Heart right ventricle (tissue), 16 donors: Measurements from ENCODE around the gene TANC2. TPM values are rescaled to one million over a fixed set of nuclear protein-coding genes. Genes with fewer than 3 reads are reported as not detected.

Experiments
- ATAC-seq, 8 donors: fragments of 200-7000 bp; cut with Tn5 transposase; one replicate each; pipeline ENCODE4 v1.9.1; 2020; ENCODE audit warnings: mild to moderate bottlenecking in 8 of 8, moderate library complexity in 8 of 8, moderate number of reproducible peaks in 1 of 8
- DNase-seq, 2 donors: peaks; one replicate each; pipeline ENCODE4 v3.0.0-alpha.2; 2020
- H3K27ac ChIP-seq, 10 donors: fragments of 200-600 bp; sonication (generic) in 2 of 10; one replicate each; pipeline versions ENCODE4 v1.5.0 to v1.8.0; 2020 to 2022; ENCODE audit warnings: mild to moderate bottlenecking in 3 of 10
- H3K27me3 ChIP-seq, 7 donors: fragments of 200-600 bp; one replicate each; pipeline ENCODE4 v1.8.0; 2021 to 2022; ENCODE audit warnings: mild to moderate bottlenecking in 2 of 7
- H3K36me3 ChIP-seq, 9 donors: fragments of 200-600 bp; sonication (generic) in 1 of 9; one replicate each; pipeline versions ENCODE4 v1.5.0 to v1.8.0; 2020 to 2022; ENCODE audit warnings: mild to moderate bottlenecking in 2 of 9
- H3K4me1 ChIP-seq, 9 donors: fragments of 200-600 bp; sonication (generic) in 1 of 9; one replicate each; pipeline versions ENCODE4 v1.5.0 to v1.8.0; 2020 to 2022; ENCODE audit warnings: mild to moderate bottlenecking in 4 of 9
- H3K4me3 ChIP-seq, 10 donors: fragments of 200-600 bp; sonication (generic) in 2 of 10; one replicate each; pipeline versions ENCODE4 v1.5.0 to v1.8.0; 2020 to 2022; ENCODE audit warnings: mild to moderate bottlenecking in 7 of 10, moderate library complexity in 2 of 10
- H3K9me3 ChIP-seq, 11 donors: fragments of 200-600 bp in 10 of 11; sonication (generic) in 2 of 11; one replicate each; pipeline versions ENCODE4 v1.5.0 to v1.8.0; 2013 to 2022; ENCODE audit warnings: mild to moderate bottlenecking in 2 of 11, control low read depth in 1 of 11, moderate library complexity in 1 of 11
- CTCF ChIP-seq, 9 donors: fragments of 200-600 bp; sonication (generic) in 2 of 9; IDR thresholded peaks; one replicate each; pipeline versions ENCODE4 v1.5.0 to v1.8.0; 2021 to 2022; ENCODE audit warnings: antibody characterized with exemption in 9 of 9, mild to moderate bottlenecking in 5 of 9, moderate library complexity in 1 of 9
- WGBS, 2 donors: extraction: QIAGEN DNeasy Blood & Tissue Kit; methylation state at CpG; one replicate each; pipeline ENCODE4 v1.1.7; 2013; ENCODE audit warnings: inconsistent platforms in 1 of 2; 5-methylcytosine and 5-hydroxymethylcytosine counted together
- intact Hi-C, 10 donors: fragments of 100-400 bp; cut with DNase I; formaldehyde crosslinking; loops; one replicate each; pipeline versions ENCODE4 v1.11.1 to v1.14.2; 2022
- polyA plus RNA-seq, 2 donors: library from polyadenylated mRNA; stranded (reverse); fragments of 200-250 nt; gene quantifications; one replicate each; pipeline ENCODE4 v1.2.3, GENCODE V29; 2013
- total RNA-seq, 10 donors: library from RNA; stranded (reverse); fragmentation: NEBNext Ultra II Directional in 3 of 10; extraction: Animal tissue kit (Norgen Biotek cat#: 25700) in 3 of 10; gene quantifications; one replicate each; pipeline versions ENCODE4 v1.2.1 to v1.2.4, GENCODE V29; 2021 to 2023
- donor health status: Arrhythmogenic right ventricular cardiomyopathy.
- donor health status: ischemic (EF 13 %, LVEDD 7.1; RV severe dilation, severe dysfunction).
- donor health status: healthy with polysubstance abuse.
- donor health status: DM: no; HTN: yes; CAD: no.
- donor health status: DM: no; HTN: no; CAD: no.
- donor health status: ischemic (EF 25% LVEDD 6.9; RV normal size, moderate dysfunction).
- donor health status: ischemic (EF 25% LVEDD 5.7; RV mildly dilated, moderate dysfunction).
- donor health status: healthy.
- donor health status: DM: yes; HTN: yes; CAD: no.
- donor health status: Ischemic cardiomyopathy.
- donor health status: ischemic (EF 35%, LVEDD 5.7; RV mildly dilated, moderate dysfunction).
- donor health status: nonischemic (EF 11% LVEDD 7.7; RV severe dilation, severe dysfunction).
- donor health status: DM: yes; HTN: yes; CAD: no.
- donor health status: PGD.
- donor health status: ischemic (EF 29% LVEDD 5.4; RV normal size, mild dysfunction).
- donor health status: nonischemic (EF 23%, LVEDD 6.1; RV moderate dilation, normal function).

TANC2 gene
- total and polyA plus RNA-seq, 12 donors, result 1.3 to 19.4 (median 8.4) TPM

GRCh38 chr17:62921817-62922216, 44.2 kb upstream of the TANC2 start:
- Histone ChIP-seq H3K9me3 (no peaks in the 10 kb centered on the region), H3K4me1 (peaks cover 0 to 17% (median 12%) of the 10 kb centered on the region in 9 donors), H3K36me3 (no peaks in the 10 kb centered on the region), H3K4me3 (no peak overlapping the region), H3K27ac (no peak overlapping the region), H3K27me3 (no peaks in the 10 kb centered on the region)
- WGBS, 2 donors, result 94 to 96% methylated on average over 8 of the region's 8 CpGs
- DNase-seq (no peak), ATAC-seq (no peak)
- intact Hi-C loops, result loop anchor here in 1 of 10 donors (10.0 kb wide), 1 partner anchor 57 kb away; no protein-coding TSS in a partner anchor
- no peak for TF ChIP-seq CTCF (IDR thresholded peaks at IDR 0.05)

DNA sequence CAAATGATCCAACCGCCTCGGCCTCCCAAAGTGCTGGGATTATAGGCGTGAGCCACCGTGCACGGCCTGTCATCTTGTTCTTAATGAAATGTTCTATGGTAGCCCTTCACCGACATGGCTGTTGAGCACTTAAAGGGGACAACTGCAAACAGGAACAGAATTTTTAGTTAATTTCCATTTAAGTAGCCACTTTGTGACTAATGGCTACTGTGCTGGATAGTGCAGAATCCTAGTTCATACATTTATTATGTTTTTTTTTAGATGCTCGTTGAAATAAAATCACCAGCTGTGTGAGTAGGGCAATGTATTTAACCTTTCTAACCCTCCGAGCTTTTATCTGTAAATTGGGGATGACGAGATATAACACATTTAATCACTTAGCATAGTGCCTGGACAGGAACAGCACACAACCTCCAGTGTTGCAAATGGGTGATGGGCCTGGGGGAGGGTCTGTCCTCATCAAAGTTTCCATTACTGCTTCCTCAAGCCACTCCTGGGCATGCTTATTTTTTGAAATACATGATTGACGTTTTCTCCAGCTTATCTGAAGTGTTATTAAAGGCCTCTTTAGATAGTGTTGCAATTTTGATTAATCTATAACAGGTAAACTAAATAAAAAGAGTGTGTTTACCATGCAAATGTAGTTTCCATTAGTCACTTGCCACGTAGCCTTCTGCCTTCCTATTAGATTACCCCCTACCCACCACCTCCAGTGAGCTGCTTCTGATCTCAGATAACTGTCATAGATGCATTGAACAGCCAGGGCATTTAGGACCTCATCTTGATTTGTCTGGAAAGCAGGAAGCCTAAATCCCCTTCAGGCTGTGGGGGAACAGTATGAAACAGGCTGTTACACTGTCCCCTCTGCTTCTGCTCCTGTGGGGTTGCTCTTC, 42.5 kb upstream of the TANC2 start:
- H3K27me3 ChIP-seq, result peaks cover 0 to 3% (median 0%) of the 10 kb centered on the region in 7 donors
- ATAC-seq, result no peak

GRCh38 chr17:62925267-62925836, 40.7 kb upstream of the TANC2 start:
- Histone ChIP-seq H3K9me3 (no peaks in the 10 kb centered on the region), H3K27ac (no peak overlapping the region), H3K36me3 (no peaks in the 10 kb centered on the region), H3K27me3 (peaks cover 0 to 5% (median 0%) of the 10 kb centered on the region in 7 donors), H3K4me1 (no peaks in the 10 kb centered on the region), H3K4me3 (no peak overlapping the region)
- no peak for TF ChIP-seq CTCF (IDR thresholded peaks at IDR 0.05)
- 92 to 93% methylated on average over 3 of the region's 3 CpGs for WGBS, 2 donors
- DNase-seq, result no peak
- ATAC-seq, result no peak
- intact Hi-C loops, result loop anchor here in 1 of 10 donors (10.0 kb wide), 1 partner anchor 61 kb away; no protein-coding TSS in a partner anchor

More for the DNA sequence above, 42.5 kb upstream of the TANC2 start:
- no peak overlapping the region for H3K27ac ChIP-seq
- H3K4me1 ChIP-seq, result no peaks in the 10 kb centered on the region
- no peak for TF ChIP-seq CTCF (IDR thresholded peaks at IDR 0.05)
- DNase-seq, result no peak
- no peaks in the 10 kb centered on the region for H3K9me3 ChIP-seq
- intact Hi-C loops, result loop anchor here in 1 of 10 donors (10.0 kb wide), 1 partner anchor 59 kb away; no protein-coding TSS in a partner anchor
- no peaks in the 10 kb centered on the region for H3K36me3 ChIP-seq
- 81 to 82% methylated on average over 11 of the region's 11 CpGs for WGBS, 2 donors
- no peak overlapping the region for H3K4me3 ChIP-seq

DNA sequence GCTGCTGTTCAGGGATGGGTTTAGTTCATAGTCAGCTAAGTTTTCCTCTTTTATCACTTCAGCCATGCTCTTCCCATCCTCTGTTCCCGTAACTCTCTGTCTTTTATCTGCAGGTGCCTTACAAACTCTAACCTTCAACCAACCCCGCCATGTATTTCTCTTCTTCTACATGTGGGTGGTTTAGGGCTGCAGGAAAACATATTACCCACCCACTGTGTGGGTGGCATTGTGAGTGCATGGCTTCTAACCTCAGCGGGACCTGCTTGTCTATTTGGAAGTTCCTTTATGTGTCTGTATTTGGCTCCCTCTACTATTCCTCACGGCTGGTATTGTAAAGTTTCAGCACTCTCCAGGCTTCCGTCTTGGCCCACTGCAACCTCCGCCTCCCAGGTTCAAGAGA, 39.0 kb upstream of the TANC2 start:
- H3K27ac ChIP-seq, result no peak overlapping the region
- H3K27me3 ChIP-seq, result peaks cover 0 to 5% (median 0%) of the 10 kb centered on the region in 7 donors
- no peak for TF ChIP-seq CTCF (IDR thresholded peaks at IDR 0.05)
- no peaks in the 10 kb centered on the region for H3K9me3 ChIP-seq
- H3K36me3 ChIP-seq, result no peaks in the 10 kb centered on the region
- DNase-seq (no peak), ATAC-seq (no peak)
- H3K4me1 ChIP-seq, result no peaks in the 10 kb centered on the region
- no peak overlapping the region for H3K4me3 ChIP-seq
- 90 to 92% methylated on average over 6 of the region's 6 CpGs for WGBS, 2 donors
- intact Hi-C loops, result loop anchor here in 1 of 10 donors (10.0 kb wide), 1 partner anchor 62 kb away; no protein-coding TSS in a partner anchor
